NCI-H2081 (cell line): Measurements from ENCODE around the gene SYNE1.
"Not testable (repeated sequence)": the region's sequence is repeated elsewhere in the genome, so short reads cannot be mapped to it uniquely, and the experiment has no call there.

Experiments used
- DNase-seq, 2 experiments: peaks; one replicate each; lab custom pipeline; 2025; lab: John Stamatoyannopoulos, UW

SYNE1 gene

DNA sequence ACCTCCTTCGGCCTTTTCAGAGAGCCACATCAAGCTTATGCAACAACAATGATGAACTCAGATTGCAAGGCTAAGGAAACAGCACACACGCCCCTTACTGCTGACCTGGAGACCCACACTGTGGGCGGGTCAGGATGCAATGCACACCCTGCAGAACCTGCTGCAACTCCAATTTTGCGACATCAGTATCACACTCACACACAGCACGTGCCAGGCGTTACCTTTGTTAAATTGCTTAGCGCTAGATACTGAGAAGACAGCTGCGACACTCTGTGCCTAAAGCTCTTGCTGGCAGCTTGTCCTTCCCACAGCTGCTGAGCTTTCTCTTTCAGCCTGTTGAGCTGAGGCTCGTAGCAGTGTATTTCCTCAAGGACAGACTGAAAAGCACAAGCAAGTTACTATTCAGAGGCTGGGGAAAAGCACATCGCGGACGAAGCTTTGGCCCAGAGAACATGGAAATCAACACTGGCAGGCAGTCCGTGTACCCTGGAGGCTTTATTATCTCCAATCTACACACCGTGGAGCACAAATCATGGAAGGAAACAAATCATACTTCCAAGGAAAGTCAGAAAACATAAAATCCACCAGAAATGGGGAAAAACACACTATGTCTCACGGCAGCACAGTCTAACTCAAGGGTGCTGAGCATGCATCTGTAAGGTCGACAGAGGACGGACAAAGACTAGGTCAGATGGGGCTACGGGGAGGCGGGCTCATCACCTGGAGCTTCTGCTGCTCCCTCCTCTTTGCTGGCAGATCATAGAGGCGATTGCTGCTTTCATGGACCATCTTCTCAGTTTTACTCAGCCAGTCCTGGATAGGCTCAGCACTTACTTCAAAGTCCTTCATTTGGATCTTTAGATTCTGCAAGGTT, 268.2 kb downstream of the SYNE1 start:
- DNase-seq: no peak

DNA sequence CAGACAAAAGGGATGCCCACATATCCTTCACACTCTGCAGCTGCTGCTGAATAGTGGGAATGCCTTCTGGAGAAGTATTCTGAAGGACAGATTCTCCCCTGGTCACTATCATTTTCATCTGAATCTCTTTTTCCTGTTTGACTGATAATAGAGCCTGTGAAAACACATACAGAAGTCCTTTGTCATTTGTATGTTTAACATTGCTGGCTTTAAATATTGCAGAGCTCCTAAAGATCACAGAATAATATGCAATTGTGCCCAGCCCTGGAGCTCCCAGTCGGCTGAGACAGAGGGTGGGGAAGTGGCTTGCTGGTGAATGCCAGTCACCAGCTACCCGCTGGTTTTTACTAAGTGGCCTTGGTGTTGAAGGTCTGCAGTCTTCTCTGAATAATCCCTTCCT, 272.3 kb downstream of the SYNE1 start:
- no peak for DNase-seq

DNA sequence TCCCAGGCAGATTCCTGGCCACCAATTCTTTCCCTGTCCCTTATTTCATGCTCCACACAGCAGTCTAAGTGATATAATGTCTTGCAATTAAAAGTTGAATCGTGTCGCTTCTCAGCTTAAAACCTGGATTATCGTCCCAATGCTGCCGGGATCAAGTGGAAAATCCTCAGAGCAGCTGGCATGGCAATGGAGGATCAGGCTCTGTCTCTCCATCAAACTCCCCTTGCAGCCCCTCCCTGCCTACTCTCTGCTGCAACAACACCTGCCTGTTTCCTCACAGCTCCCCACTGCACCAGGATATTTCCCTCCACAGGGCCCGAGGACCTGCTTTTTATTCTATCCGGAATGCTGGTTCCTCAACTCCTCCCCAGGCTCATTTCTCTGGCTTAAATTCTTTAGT, 277.1 kb downstream of the SYNE1 start:
- DNase-seq: no peak

DNA sequence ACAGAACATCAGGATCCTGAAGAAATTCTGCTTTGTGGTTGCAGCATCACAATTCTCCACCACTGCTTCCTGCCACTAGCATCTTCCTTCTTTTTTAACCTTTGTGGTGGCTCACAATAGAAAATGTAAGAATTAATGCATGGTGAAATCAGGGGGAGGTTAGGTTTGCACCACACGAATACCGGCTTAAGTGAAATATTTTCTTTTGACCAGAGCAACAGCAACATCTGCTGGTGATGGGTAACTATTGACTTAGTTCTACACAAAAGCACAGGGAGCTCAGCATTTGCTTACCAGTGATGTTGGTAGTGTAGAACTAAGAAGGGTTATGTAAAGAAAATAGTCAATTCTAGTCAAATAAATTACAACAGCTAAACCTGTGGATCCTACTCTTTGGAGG, 280.5 kb downstream of the SYNE1 start:
- DNase-seq: peak; percentile 38 to 51

DNA sequence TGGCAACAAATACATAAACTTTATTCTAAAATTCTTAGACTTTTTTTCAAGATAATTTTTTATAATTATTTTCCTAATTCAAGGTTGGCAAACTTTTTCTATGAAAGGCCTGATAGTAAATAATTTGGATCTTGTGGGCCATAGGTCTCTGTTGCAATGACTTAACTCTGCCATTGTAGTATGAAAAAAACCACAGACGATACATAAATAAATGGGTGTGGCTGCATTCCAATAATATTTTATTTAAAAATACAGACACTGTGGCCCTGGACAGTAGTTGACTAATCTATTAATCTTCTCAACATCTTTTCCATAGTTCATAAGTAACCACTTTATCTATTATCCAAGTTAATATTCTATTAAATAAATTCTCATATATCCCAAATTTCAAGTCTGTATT, 281.1 kb downstream of the SYNE1 start:
- DNase-seq: no peak

DNA sequence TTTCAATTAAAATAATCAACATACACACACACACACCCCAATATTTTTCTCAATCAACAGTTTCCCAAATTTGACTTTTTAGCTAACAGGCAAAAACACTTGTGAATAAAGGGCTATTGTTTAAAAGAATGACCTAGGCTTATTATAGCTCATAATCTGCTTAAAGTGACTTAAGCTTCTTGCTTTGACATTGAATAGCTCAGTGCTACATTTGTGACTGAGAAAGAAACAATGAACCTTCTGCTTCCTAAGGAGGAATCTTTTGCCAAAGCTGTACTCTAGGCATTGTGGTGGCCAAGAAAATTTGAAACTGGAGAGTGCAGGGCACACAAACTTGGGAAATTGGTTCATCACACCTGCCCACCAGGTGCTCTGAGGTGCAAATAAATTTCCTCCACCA, 282.0 kb downstream of the SYNE1 start:
- DNase-seq: no peak

DNA sequence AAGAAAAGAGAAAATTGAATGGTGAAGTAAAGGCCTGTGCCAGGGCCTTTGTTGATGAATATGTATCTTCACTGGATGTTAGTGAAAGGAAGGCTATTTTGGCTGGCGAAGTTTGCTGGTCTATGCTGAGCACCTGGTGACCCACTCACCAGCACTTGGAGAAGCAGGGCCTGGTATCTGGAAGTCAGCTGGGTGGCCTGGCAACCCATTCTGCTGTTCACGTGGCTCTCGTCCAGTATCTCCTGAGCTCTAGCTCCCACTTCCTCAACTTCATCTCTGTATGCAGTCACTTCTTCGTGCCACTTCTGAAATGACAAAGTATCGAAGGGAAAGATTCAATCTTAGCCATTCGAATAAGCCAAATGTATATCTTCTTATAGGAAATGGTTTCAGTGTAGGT, 283.7 kb downstream of the SYNE1 start:
- DNase-seq: no peak

DNA sequence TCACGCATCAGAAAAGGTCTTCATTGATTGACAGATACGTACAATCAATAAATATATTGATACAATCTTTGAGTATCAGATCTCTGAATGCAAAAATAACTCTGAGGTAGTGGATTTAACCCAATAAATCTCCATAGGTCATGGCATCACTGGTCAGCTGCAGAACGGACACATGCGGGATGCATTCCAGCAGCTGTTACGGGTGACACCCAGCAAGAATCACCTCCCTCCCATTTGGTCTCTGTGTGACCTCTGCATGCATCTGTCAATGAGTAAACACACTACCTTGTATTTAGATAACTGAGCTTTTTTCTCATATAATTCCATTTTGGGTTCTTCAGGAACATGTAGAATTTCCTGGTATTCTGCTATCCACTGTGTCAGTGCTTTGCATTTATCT, 285.4 kb downstream of the SYNE1 start:
- no peak for DNase-seq

DNA sequence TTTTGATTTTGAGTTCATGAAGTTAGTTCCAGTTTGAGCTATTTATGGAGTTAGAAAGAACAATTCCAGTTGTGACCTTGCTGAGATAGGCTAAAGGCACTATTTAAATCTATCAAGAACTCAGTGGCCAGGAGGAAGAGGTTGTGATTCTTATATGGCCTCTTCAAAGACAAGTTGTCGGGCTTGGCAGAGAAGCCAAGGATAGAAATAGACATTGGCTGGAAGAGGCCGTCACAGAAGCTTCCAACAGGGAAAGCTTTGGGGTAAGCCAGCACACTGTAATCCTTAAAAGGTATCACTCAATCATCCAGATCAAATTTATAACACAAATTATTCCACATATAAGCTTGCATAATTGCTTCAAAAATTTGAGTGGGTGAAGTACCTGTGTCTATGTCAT, 286.1 kb downstream of the SYNE1 start:
- DNase-seq: no peak

DNA sequence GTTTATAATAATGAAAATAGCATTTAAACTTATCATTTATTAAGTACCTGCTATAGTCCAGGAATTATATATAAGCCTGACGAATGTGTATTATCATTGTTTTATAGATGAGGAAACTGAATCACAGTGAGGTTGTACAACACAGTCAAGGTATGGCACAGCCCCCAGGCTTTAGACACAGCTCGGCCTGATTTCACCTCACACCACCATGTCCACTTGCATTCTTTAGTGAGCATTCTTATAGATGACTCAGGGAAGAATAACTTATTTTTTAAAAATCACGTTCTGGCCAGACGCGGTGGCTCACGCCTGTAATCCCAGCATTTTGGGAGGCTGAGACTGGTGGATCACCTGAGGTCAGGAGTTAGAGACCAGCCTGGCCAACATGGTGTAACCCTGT, 289.0 kb downstream of the SYNE1 start:
- DNase-seq: no peak

DNA sequence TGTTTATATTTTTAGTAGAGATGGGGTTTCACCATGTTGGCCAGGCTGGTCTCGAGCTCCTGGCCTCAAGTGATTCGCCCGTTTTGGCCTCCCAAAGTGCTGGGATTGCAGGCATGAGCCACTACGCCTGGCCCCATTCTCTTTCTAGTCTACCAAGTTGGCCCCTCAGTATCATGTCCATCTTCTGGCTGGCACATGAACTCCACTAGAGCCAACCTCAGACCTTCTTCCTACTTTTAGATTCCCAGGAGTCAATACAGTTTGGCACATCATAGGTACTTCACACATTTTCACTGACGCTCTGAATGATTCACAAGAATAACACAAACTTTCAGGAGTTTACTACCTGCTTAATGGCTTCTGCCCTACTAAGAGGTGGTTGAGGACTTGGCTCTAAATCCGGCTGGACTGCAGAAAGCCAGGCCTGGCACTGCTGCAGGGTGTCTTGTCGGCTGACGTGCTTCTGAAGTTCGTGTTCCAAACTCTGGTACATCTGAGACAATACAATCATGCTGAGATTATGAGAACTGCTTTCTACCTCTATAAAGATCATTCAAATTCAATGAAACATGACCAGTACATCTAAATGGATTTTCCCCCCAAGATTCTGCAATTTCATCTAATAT, 293.3 kb downstream of the SYNE1 start:
- DNase-seq: no peak

DNA sequence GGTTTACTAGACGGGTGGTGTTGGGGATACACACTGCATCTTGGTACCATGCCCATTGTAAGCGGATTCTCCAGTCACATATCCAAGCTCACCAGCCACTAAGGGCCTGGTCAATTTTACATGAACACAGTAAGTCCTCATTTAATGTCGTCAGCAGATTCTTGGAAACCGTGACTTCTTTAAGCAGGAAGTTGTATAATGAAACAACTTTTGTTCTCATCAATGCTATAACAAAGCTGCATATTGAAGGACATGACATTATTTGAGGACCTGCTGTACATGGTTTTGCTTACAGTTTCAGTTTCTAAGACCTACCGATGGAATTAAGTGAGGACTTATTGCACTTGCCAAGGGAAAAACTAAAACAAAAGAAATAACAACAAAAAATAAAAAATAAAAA, 295.6 kb downstream of the SYNE1 start:
- DNase-seq: no peak

DNA sequence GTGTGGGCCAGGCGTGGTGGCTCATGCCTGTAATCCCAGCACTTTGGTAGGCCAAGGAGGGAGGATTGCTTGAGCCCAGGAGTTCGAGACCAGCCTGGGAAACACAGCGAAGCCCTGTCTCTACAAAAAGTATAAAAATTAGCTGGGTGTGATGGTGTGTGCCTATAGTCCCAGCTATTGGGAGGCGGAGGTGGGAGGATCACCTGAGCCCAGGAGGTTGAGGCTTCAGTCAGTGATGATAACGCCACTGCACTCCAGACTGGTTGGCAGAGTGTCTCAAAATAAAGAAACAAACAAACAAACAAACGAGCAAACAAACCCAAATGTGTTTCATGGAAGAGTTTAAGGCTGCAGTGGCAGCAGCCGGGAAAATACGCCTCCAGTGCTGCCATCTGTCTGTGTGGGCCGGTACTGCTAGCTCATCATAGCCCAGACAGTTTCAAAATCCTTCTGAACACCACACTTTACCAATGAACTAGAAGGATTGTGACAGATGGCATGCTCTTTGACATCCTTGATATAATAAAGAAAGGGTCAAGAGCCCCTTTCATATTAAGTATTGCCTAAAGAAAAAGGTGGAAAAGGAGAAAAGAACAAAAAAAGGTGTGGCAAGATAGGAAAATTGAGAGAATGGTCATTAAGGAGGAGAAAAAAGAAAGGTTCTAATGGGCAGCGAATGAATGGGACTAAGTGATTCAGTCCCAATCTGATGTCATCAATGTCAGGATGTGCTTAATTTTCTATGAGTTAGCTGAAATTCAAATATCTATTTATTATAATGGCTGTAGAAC, 298.6 kb downstream of the SYNE1 start:
- DNase-seq: peak in 1 of 2 experiments; percentile 5

DNA sequence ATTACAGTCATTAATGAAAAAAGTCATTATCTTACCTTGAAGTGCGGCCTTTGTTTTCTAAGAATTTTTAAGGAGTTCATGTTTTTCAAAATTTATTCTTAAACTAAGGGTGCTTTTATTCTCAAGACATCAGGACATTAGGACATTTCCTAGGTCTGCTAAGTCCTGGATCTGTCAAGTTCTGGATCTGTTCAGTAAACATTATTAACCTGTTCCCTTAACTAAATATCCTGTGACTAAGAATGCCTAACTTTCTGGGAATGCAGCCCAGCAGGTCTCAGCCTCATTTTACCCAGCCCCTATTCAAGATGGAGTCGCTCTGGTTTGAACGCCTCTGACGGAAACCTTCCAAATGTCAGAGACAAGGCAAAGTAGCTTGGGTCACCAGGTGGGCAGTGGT, 302.6 kb downstream of the SYNE1 start:
- DNase-seq: no peak

DNA sequence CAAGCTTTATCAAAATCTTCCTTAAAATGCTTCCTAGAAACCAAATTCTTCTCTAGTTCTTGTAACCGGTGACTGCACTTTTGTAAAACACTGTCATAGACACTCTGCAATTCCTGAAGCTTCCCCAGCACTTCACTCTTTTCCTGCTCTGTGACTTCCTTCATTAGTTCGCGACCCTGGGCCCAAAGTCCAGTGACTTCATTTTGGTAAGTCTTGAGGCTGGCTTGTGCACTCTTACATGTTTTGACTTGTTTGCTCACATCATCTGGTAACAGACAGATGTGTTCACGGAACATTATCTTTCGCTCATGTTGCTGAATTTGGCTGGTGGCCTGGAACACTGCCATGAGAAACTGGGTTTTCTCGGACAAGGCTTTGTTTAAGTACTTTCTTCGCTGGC, 306.2 kb downstream of the SYNE1 start:
- no peak for DNase-seq

DNA sequence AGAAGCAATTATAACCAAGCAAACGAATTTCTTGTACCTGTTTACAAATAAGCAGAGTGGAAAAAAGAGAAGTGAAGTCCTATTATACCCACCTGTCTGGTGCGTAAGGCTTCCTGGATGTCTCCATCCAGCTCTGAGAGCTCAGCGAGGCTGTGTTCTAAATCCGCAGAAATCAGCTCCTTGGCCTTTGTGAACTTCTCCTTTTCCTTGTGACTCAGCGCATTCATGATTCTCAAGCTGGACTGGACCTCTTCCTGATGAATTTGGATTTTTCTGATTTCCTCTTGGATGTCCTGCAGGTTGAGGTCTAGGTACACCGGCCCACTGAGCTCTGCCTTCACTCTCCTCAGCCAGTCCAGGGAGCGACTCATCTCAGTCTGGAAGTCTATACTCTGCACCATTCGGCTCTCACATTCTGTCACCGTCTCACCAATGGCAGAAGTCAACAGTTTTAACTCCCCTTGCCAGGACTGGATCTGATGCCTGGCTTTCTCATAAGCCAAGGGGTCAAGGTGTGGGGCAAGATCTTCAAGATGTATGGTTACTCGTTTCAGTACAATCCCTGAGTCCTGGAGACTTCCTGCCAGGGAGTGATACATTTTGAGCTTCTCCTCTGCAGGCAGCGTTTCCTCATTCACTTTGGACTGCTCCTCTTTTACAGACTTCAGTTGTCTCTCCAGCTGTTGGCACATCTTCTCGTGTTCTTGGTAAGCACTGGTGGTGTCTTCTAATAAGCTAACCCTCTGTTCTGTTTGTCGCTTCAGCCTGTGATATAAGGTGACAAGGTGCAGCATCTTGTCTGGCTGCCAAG, 307.3 kb downstream of the SYNE1 start:
- no peak for DNase-seq

DNA sequence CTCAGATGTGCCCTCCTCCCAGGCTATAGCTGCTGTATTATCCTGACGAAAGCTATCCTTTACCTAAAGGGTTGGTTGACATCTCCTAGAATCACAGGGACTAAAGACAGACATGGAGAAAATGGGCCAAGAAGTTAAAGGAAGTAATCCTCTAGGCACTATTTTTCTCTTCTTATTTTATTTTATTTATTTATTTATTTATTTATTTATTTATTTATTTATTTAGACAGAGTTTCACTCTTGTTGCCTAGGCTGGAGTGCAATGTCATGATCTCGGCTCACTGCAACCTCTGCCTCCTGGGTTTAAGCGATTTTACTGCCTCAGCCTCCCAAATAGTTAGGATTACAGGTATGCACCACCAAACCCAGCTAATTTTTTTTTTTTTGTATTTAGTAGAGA, 309.0 kb downstream of the SYNE1 start:
- not testable (repeated sequence) for DNase-seq

DNA sequence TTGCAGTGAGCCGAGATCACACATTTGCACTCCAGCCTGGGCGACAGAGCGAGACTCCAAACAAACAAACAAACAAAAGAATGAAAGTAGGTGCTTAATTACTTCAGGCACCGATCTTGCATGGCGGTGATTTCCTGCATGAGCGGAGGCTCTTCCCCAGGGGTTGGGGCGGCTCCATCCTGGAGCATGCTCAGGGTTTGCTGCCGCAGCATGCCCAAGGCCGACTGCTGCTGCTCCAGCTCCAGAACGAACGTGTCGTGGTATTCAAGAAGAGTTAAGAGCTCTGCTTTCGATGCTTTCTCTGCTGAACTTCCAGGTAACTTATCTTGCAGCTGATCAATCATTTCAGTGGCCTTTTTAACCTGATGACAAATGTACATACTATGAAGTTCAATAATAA, 313.8 kb downstream of the SYNE1 start:
- no peak for DNase-seq

DNA sequence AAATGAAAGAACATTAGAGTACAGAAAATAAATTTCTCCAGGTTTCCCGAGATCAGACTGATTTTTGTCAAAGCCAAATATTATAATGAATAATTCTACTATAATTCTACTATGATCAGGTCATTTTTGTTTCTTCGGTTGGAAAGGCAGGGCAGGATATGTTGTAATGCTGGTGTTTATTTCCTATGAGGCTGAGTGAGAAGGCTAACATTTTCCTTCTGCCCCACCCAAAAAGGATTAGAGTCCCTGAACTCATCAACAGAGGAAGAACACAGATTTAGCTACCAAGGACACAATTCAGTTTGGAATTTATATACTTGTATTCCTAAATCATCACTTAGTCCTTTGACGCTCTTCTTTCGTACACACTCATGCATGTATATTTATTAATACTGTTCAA, 318.9 kb downstream of the SYNE1 start:
- no peak for DNase-seq

DNA sequence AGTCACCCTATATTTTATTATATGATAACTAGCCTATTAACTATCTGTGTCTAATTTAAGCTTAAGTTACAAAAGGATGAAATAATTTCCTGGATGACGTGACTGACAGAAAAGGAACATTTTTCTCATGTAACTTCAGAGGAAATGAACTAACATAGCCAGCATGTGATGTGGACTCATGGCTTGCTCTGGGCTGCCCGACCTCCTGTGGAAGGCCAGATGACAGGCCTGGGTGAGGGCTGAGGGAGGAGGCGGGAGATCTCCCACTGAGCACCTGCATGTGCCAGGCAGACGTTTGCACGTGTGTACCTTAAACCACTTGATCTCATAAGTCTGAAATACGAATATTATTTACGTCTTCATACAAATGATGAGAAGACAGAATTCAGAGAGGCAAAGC, 321.1 kb downstream of the SYNE1 start:
- no peak for DNase-seq

DNA sequence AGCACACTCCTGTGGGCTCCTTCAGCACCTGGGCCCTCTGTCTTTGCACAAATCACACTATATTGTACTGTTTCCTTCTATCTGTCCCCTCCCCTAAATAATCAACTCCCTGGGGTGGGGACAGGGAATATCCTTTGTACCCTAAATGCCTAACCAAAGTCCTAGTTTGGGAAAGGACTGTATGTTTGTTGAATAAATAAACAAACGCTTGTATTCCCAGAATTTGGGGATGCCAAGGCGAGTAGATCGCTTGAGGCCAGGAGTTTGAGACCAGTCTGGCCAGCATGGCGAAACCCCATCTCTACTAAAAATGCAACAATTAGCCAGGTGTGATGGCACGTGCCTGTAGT, 322.7 kb downstream of the SYNE1 start:
- no peak for DNase-seq
